OCI-LY7 (cell line): ENCODE results near the gene DCAF16. TPM values are rescaled to one million over a fixed set of nuclear protein-coding genes. Genes with fewer than 3 reads are reported as not detected.

Source experiments
- BruUV-seq: library from RNA; stranded (reverse); fragments of 400-500 nt; replicated peaks from 2 replicates; lab custom pipeline; 2021; lab: Mats Ljungman, UMichigan
- CTCF ChIA-PET: fragments of 300-600 bp; sonication (Branson Sonifier 250); formaldehyde crosslinking; loops from one replicate; lab custom pipeline; 2022; ENCODE audit warnings: antibody characterized with exemption; ENCODE audit not compliant: unreplicated experiment; lab: Charles Lee
- POLR2A ChIA-PET: fragments of 300-600 bp; sonication (Branson Sonifier 250); formaldehyde crosslinking; loops from one replicate; lab custom pipeline; 2022; ENCODE audit warnings: antibody characterized with exemption; lab: Charles Lee
- DNase-seq: peaks from one replicate; pipeline ENCODE4 v3.0.0-alpha.2; 2015; ENCODE audit warnings: low spot score
- H2AFZ ChIP-seq: fragments of 200-600 bp; sonication (generic), shearing (Covaris generic); 2 replicates; pipeline ENCODE4 v1.6.1; 2014; ENCODE audit warnings: mild to moderate bottlenecking, antibody characterized with exemption, low read length, moderate library complexity
- H3K27ac ChIP-seq: fragments of 200-600 bp; sonication (generic); 2 replicates; pipeline ENCODE4 v1.5.1; 2014; ENCODE audit warnings: mixed run types, low read depth, mild to moderate bottlenecking, moderate library complexity, low read length, inconsistent platforms; ENCODE audit not compliant: poor library complexity, severe bottlenecking
- H3K36me3 ChIP-seq: fragments of 200-600 bp; sonication (generic); 2 replicates; pipeline ENCODE4 v1.6.1; 2014; ENCODE audit warnings: mild to moderate bottlenecking, antibody characterized with exemption, low read length, moderate library complexity, mixed read lengths; ENCODE audit not compliant: insufficient read depth
- H3K4me1 ChIP-seq: fragments of 200-600 bp; sonication (generic); 2 replicates; pipeline ENCODE4 v1.5.1; 2014; ENCODE audit warnings: mild to moderate bottlenecking, low read length; ENCODE audit not compliant: insufficient read depth, poor library complexity, severe bottlenecking
- H3K4me2 ChIP-seq: fragments of 200-600 bp; sonication (generic); 2 replicates; pipeline ENCODE4 v1.6.1; 2014; ENCODE audit warnings: mild to moderate bottlenecking, low read length
- H3K4me3 ChIP-seq: fragments of 200-600 bp; sonication (generic); 2 replicates; pipeline ENCODE4 v1.5.1; 2014; ENCODE audit warnings: mild to moderate bottlenecking, low read depth, low read length; ENCODE audit not compliant: poor library complexity, severe bottlenecking
- H3K79me2 ChIP-seq: fragments of 200-600 bp; sonication (generic); 2 replicates; pipeline ENCODE4 v1.6.1; 2016; ENCODE audit warnings: low read depth, mild to moderate bottlenecking, low read length, moderate library complexity, mixed read lengths; ENCODE audit not compliant: insufficient read depth
- H3K9me2 ChIP-seq: fragments of 200-600 bp; sonication (generic); 2 replicates; pipeline ENCODE4 v1.6.1; 2016; ENCODE audit warnings: mild to moderate bottlenecking, low read length, mixed read lengths; ENCODE audit not compliant: insufficient read depth
- H3K9me3 ChIP-seq: fragments of 200-600 bp; sonication (generic); 2 replicates; pipeline ENCODE4 v1.6.1; 2014; ENCODE audit warnings: mild to moderate bottlenecking, mixed run types, low read length, mixed read lengths
- H4K20me1 ChIP-seq: fragments of 200-600 bp; sonication (generic); 2 replicates; pipeline ENCODE4 v1.6.1; 2014; ENCODE audit warnings: mild to moderate bottlenecking, antibody characterized with exemption, low read length, moderate library complexity, mixed read lengths; ENCODE audit not compliant: insufficient read depth
- CTCF ChIP-seq: fragments of 200-600 bp; sonication (generic); conservative IDR thresholded peaks from 2 replicates; pipeline ENCODE4 v1.5.1; 2014; ENCODE audit warnings: mild to moderate bottlenecking, antibody characterized with exemption, low read length, moderate library complexity, mixed read lengths
- EZH2phosphoT487 ChIP-seq: fragments of 200-600 bp; sonication (generic); IDR thresholded peaks from 2 replicates; pipeline ENCODE4 v1.6.1; 2018; ENCODE audit warnings: low read depth, borderline replicate concordance, mild to moderate bottlenecking, mixed run types, antibody characterized with exemption, low read length, moderate library complexity, mixed read lengths
- intact Hi-C: fragments of 100-400 bp; cut with micrococcal nuclease; formaldehyde crosslinking; loops from one replicate; pipeline ENCODE4 v1.10.0; 2022; ENCODE audit not compliant: unreplicated experiment
- total RNA-seq, 2 experiments: library from RNA; depleted of rRNA in 1 of 2; stranded (reverse); fragments of >200 nt in 1 of 2; shearing (Covaris generic) in 1 of 2; gene quantifications; 2 replicates each; pipeline ENCODE4 v1.2.3, GENCODE V29; 2014 to 2022

The DCAF16 gene
- total RNA-seq, 2 experiments from 2014 or later, result 88.7 to 115 TPM

- POLR2A ChIA-PET, result interaction anchor here (2.1 kb wide), 1 partner anchor 10 kb away, joined by 10 read pairs; no protein-coding TSS in a partner anchor
These were observed 15.8 kb downstream of the DCAF16 start for GRCh38 chr4:17794730-17795129.

GRCh38 chr4:17788956-17789355 is 21.6 kb downstream of the DCAF16 start:
- no peaks in the 10 kb centered on the region; the same call in 1 of the 2 replicates for H3K79me2 ChIP-seq
- no peaks in the 10 kb centered on the region for H4K20me1 ChIP-seq
- no peak overlapping the region for H3K4me2 ChIP-seq
- peaks cover 13% of the 10 kb centered on the region for H3K4me1 ChIP-seq
- no peak overlapping the region for H3K4me3 ChIP-seq
- no peak for TF ChIP-seq EZH2phosphoT487
- no peak for TF ChIP-seq CTCF
- POLR2A ChIA-PET, result no interaction called here
- CTCF ChIA-PET, result no interaction called here
- no peaks in the 10 kb centered on the region; the same call in 1 of the 2 replicates for H3K9me3 ChIP-seq
- no TSS peak for BruUV-seq
- no peak overlapping the region for H2AFZ ChIP-seq
- H3K9me2 ChIP-seq, result no peaks in the 10 kb centered on the region
- peaks cover 29% of the 10 kb centered on the region for H3K36me3 ChIP-seq
- intact Hi-C loops, result loop anchor here (5.0 kb wide), 1 partner anchor 247 kb away; no protein-coding TSS in a partner anchor
- DNase-seq, result no peak
- H3K27ac ChIP-seq, result no peak overlapping the region

More at GRCh38 chr4:17794730-17795129, 15.8 kb downstream of the DCAF16 start:
- no peak for DNase-seq
- no peak overlapping the region for H2AFZ ChIP-seq
- intact Hi-C loops, result no loop called here
- CTCF ChIA-PET, result no interaction called here
- no peaks in the 10 kb centered on the region for H3K4me1 ChIP-seq
- no peaks in the 10 kb centered on the region; the same call in 1 of the 2 replicates for H3K9me3 ChIP-seq
- no peak overlapping the region for H3K4me3 ChIP-seq
- H3K9me2 ChIP-seq, result no peaks in the 10 kb centered on the region
- no peak overlapping the region for H3K4me2 ChIP-seq
- no peak overlapping the region for H3K27ac ChIP-seq
- H3K36me3 ChIP-seq, result peaks cover 81% of the 10 kb centered on the region
- BruUV-seq, result no TSS peak
- peaks cover 5% of the 10 kb centered on the region; the same call in 1 of the 2 replicates for H3K79me2 ChIP-seq
- no peaks in the 10 kb centered on the region for H4K20me1 ChIP-seq
- no peak for TF ChIP-seq EZH2phosphoT487
- TF ChIP-seq CTCF, result no peak

GRCh38 chr4:17787315-17787714 is 23.2 kb downstream of the DCAF16 start:
- H3K9me2 ChIP-seq, result no peaks in the 10 kb centered on the region
- CTCF ChIA-PET, result no interaction called here
- no peak overlapping the region for H3K4me2 ChIP-seq
- no peak overlapping the region for H3K4me3 ChIP-seq
- no peak overlapping the region for H2AFZ ChIP-seq
- peaks cover 13% of the 10 kb centered on the region for H3K4me1 ChIP-seq
- BruUV-seq, result no TSS peak
- POLR2A ChIA-PET, result interaction anchor here (0.7 to 0.8 kb wide), 2 partner anchors 16 to 22 kb away, joined by 3 to 4 read pairs; no protein-coding TSS in a partner anchor
- intact Hi-C loops, result loop anchor here (5.0 kb wide), 1 partner anchor 245 kb away; no protein-coding TSS in a partner anchor
- H3K79me2 ChIP-seq, result no peaks in the 10 kb centered on the region; the same call in 1 of the 2 replicates
- H3K36me3 ChIP-seq, result peaks cover 20% of the 10 kb centered on the region
- TF ChIP-seq CTCF (no peak), EZH2phosphoT487 (no peak)
- no peaks in the 10 kb centered on the region for H3K9me3 ChIP-seq
- H4K20me1 ChIP-seq, result no peaks in the 10 kb centered on the region
- no peak overlapping the region for H3K27ac ChIP-seq
- no peak for DNase-seq
